SH-SY5Y (cell line): ENCODE data around the gene BLACAT1.

ENCODE experiments used
- GATA2 ChIP-seq: IDR thresholded peaks from 2 replicates; pipeline ENCODE4 v1.6.1; 2011; ENCODE audit warnings: mild to moderate bottlenecking, low read depth, low read length
- GATA3 ChIP-seq: IDR thresholded peaks from 2 replicates; pipeline ENCODE4 v1.6.1; 2011; ENCODE audit warnings: low read depth, mild to moderate bottlenecking, low read length, moderate library complexity

BLACAT1 gene

GRCh38 chr1:205441716-205442050 lies 14.2 kb downstream of the BLACAT1 start:
- TF ChIP-seq GATA2 (no peak), GATA3 (no peak)

DNA sequence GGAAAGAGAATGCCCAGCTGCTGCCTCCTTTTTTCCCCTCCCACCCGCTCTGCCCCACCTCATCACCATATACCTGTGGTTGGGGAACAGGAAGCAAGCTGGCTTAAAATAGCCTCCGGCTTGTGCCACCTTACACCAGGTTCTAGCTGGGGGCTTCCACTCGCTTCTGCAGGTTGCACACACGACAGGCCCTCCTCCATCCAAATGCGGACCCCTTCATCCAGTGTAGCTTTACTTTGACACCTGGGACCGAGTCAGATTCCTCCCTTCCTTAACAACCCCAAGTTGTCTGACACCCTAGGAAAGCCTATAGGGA lies 14.6 kb downstream of the BLACAT1 start:
- no peak for TF ChIP-seq GATA2
- TF ChIP-seq GATA3, result no peak

DNA sequence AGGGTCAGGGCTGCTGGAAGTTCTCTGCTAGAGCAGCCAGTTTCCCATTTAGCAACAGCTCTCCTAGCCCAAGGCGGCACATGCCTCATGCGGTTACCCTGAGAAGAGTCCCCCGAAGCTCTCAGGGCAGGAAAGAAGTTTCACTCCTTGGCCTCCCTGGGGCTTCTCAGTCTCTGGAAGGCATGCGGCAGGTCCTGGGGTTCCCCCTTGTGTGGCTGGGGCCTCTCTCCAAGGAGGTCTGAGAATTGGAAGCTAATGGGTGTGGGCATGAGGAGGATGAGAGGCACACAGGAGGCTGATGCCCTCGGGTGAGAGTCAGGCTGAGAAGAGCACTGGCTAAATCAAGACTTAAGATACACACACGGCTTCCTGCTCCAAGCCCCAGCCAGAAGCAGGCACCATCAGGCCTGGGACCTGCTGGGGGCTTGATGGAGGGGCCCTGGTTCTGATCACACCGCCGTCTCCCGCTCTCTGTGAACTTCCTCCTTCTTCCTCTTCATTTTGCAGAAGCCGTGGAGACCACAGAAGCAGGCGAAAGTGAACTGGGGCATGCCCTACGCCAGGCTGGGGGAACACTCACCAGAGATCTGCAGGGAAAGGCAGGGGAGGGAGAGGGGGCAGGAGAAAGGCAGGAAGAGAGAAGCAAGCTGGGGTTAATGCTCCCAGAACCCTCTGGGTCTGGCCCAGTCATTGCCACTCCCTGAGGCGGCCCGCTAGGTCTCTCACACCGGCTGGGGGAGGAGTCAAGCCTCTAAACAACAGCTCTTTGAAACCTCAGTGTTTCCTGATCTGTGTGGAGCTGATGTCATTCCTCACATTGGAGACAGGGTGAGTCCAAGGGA lies 15.1 kb downstream of the BLACAT1 start:
- TF ChIP-seq GATA2, result no peak

DNA sequence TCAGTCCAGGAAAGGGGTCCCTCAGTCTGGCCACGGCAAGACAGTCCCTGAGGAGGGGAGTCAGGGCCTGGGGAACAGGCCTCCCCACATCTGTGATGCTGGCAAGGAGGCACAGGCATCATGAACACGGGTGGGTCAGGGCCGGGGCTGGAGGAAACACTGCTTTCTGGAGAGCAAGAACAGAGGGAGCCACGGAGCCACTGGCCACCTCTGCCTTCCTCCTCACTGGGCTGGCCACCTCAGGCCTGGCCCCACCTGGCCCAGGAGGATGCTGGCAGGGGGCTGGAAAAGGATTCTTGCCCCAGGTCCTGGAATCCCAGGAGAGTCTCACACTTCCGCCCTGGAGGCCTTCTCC lies 15.7 kb downstream of the BLACAT1 start:
- TF ChIP-seq GATA2 (no peak), GATA3 (no peak)

DNA sequence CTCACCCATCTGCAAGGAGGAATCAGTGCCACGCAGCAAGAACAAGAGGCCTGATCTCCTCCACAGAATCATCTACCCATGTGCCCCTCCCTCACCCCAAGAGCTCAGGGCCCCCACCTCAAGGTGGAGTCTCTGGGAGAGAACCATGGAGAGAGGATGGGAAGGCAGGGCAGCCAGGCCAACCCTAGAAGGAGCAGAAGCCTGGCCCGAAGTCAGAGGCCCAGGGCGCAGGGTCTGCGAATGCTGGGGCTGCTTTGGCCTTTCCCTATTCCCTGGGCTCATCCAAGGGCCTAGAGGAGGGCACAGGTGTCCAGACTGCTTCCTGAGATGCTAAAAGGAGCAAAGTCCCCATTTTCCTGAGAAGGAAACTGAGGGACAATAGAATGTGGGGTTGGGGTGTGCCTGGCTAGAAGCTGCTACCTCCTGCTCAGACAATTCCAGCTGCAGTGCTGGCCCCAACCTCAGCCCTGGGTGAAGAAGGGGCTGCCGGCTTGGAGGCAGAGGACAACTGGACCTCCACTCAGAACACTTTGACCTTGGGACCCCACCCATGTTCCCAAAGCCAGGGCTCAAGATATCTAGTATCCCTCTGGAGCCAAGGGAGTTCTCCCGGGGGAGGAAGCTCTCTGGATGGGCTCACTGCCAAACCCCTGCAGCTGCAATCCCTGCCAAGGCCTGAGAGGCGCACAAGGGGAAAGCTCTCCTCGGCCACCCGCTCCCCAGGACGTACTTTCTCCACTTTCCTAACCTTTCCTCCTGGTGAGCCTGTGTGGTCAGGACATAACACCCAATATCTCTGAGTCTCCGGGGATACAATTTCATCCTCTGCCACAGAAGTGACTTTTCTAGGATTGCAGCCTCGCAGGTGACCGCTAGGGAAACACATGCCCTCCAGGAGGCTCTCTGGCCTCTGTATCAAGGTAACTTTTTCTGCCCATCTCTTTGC lies 17.4 kb downstream of the BLACAT1 start:
- TF ChIP-seq GATA3, result no peak
- no peak for TF ChIP-seq GATA2

DNA sequence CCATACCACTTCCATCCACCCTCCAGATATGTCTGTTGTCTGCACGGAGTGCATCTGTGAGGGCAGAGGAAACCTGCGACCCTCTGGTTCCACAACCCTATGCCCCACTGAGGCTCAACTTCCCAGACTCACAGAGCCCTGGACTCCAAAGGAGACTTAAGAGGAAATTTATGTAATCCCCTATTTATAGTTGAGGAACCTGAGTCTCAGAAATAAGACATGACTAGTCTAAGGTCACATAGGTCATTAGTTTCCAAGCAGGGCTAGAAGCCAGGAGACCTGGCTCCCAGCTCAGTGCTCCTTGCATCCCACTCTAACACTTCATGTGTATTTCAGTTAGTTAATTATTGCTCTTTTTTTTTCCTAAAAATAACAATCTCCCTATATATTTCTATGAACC lies 18.3 kb downstream of the BLACAT1 start:
- TF ChIP-seq GATA2 (no peak), GATA3 (no peak)

- TF ChIP-seq GATA3 (no peak), GATA2 (no peak)
Measured at GRCh38 chr1:205436776-205437410, 19.0 kb downstream of the BLACAT1 start.

DNA sequence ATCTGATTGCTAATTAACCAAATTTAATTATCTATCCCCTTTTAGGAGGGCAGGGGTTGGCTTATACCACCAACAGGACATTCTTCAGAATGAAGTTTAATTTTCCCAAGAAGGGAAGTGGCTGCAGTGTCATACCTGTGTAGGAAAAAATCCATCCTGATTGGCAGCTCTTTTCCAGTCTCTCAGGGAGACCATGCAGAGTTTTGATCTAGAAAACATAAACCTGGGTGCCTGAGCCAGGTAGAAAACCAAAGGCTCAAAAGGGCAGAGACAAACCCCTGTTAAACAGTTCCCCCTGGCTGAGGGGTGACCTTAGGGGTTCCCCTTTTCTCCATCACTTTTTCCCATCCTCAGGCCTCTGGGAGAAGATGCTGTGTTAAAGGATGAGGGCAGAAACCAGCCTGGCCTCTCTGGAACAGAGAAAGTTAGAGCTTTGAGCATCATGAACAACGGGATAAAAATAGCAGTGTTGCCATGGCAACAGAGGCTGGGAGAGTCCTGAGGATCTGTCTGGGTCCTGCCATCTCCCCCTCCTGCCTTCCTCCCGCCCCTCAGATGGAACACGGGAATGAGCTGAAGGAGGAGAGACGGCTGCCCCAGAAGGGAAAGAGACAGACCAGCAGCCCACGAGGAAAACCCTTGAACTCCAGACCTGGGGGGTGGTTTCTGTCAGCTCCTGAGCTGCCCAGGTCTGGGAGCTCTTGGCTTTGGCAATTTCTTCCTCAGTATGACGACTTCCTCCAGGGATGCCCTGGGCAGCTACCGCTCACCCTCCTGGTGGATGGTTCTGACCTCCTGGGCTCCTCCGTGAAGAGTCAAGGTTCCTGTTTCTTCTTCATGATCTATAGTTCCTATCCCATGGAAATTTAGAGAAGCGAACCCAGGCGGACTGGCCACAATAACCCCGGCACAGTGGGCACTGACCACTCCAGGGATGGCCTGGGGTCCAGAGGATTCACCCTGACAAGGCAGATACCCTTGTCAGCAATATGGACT lies 20.0 kb downstream of the BLACAT1 start:
- no peak for TF ChIP-seq GATA2
- TF ChIP-seq GATA3, result no peak

- TF ChIP-seq GATA3 (no peak), GATA2 (no peak)
Measured at GRCh38 chr1:205434738-205435137, 21.1 kb downstream of the BLACAT1 start.

- TF ChIP-seq GATA3 (no peak), GATA2 (no peak)
Measured at GRCh38 chr1:205432116-205432515, 23.7 kb downstream of the BLACAT1 start.

GRCh38 chr1:205430696-205431305 lies 25.0 kb downstream of the BLACAT1 start:
- TF ChIP-seq GATA3 (no peak), GATA2 (no peak)

DNA sequence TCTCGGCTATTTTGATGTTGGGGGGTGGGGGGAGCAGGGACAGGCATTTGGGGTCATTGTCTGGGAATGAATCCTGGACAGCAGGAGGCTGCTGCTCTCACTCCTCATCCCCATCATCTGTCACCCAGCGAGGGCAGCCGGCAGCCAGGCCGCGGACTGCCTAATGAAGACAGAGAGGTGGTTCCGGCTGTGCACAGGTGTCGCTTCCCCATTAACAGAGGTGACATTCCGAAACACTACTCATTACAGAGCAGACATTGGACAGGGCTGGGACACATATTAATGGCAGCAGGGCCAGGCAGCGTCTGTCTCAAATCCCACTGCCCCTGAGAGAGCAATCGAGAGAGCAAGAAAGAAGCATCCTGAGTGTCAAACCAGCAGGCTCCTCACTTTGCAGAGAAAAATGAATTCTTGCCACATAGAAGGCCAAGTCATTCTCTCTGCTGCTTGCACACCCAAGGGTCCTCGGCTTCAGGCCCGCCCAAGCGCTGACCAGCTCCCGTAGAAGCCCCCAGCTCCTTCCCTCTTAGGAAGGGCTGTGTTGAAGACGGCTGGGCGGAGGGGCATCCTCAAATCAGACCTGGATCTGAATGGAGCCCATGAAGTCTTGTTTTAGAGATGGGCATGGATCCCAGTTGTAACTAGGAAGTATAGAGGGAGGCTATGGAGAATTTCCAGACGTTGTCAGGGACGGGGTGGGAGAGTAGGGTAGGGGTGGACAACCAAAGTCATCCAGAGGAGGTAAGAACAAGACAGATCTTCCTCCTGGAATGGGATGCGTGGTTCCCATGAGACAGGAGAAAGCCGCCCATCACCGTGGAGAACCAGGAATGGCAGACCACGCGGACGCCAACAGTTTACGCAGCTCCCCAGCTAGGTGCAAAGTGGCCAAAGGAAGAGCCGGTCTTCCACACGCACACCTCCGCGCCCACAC lies 25.8 kb downstream of the BLACAT1 start:
- TF ChIP-seq GATA2 (no peak), GATA3 (no peak)
